HuH-7 (cell line): ENCODE data around the gene DBNDD1.
"Not testable (repeated sequence)": the region's sequence is repeated elsewhere in the genome, so short reads cannot be mapped to it uniquely, and the experiment has no call there.

Experiments used
- DNase-seq: peaks from one replicate; pipeline ENCODE4 v3.0.0; 2011; ENCODE audit warnings: low spot score

DBNDD1 gene

DNA sequence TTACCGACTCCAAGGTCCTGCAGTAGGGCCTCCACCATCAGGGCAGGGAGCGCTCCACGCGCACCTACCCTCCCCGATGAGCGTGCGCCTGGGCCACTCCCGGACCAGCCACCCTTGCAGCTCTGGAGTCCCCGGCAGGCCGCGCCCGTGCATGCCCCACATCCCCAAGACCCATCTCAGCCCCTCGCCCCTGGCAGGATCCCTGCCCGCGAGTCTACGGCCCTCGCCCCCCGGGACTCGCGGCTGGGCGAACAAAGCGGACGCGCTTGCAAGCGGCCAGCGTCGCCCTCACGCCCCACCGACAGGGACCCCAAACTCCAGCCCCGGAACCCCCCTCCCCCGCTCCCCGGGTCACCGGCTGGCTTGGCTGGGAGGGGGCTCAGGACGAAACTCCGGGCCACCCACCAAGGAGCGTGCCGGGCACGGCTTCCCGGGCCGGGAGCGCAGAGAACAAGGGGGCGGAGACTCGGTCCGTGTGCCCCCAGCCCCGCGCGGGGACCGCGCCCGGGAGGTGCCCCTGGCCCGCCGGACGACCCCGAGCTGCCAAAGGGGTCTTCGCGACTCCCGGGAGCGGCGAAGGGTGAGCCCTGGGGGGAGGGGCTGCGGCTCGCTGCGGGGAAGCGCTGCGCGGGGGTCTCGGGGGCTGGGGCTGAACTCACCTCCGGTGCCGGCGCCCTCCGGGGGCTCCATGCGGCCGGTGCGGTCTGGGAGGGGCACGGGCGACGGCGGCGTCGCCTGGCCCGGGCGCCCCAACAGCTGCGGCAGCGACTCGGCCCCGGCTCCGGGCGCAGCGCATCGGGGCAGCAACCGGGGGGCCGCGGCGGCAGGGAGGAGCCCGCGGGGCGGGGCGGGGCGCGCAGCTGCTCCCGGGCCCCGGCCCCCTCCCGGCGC, at the start of gene DBNDD1:
Gene DBNDD1, minus strand, starts transcription at position 805 of the 891 bp plus-strand sequence. Its CDS starts 115 bp downstream, at position 690.
- DNase-seq, result peak; percentile 62

DNA sequence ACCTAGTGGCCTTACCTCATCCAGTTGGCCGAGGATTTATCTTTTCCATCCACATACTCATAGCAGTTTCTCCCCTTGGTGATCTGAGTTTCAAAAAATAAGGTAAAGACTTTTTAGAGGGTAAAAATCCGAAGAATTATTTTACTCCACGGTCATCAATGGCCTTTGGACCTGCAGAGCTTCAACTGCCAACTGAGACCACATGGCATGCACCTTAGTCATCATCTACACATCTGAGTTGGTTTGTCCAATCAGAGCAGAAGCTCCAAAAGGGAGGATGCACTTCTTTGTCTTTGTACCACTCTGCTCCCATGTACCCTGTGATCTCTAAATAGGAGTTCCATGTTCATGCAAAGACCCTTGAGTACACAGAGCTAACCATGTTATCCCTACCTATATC, 42.2 kb upstream of the DBNDD1 start:
- no peak for DNase-seq

DNA sequence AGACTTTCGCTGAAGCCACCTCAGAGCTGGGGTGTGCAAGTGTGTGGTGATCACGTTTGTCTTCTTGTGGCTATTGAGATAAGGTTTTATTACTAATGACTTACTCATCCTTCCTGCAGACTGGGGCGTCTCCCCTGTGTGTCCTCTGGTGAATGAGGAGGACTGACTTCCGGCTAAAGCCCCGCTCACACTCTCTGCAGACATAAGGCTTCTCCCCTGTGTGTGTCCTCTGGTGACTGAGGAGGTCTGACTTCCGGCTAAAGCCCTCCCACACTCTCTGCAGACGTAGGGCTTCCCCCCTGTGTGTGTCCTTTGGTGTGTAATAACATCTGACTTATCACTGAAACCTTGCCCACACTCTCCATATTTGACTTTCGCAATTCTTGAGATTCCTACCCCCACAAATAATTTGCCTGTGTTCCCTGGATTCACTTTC, 38.5 kb upstream of the DBNDD1 start:
- no peak for DNase-seq

DNA sequence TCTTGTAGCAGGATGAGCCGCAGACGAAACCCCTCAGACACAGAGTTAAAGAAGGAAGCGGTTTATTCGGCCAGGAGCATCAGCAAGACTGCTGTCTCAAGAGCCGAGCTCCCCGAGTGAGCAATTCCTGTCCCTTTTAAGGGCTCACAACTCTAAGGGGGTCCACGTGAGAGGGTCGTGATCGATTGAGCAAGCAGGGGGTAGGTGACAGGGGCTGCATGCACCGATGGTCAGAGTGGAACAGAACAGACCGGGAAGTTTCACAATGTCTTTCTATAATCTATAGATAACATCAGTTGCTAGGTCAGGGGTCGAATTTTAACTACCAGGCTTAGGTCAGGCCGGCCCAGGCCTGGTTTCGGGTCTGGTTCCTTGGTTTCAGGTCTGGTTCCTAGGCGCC, 37.3 kb upstream of the DBNDD1 start:
- not testable (repeated sequence) for DNase-seq

- no peak for DNase-seq
Measured at GRCh38 chr16:90055371-90055770, 36.1 kb upstream of the DBNDD1 start.

DNA sequence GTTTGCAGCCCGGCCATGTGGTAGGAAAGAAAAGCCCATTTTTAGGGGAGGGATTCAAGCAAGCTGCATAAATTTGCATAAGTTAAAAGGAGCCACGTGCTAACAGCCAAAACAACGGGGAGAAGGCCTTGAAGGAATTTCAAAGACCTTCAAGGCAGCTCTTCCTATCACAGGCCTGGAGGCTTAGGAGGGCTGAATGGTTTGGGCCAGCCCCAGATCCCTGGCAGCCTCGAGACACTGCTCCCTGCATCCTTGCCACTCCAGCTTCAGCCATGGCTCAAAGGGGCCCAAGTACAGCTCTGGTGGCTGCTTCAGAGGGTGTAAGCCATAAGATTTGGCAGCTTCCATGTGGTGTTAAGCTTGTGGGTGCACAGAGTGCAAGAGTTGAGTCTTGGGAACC, 35.3 kb upstream of the DBNDD1 start:
- DNase-seq, result no peak

GRCh38 chr16:90053902-90054500, 34.7 kb upstream of the DBNDD1 start:
- no peak for DNase-seq

GRCh38 chr16:90050969-90051368, 31.7 kb upstream of the DBNDD1 start:
- DNase-seq, result no peak

GRCh38 chr16:90048737-90049330, 29.6 kb upstream of the DBNDD1 start:
- no peak for DNase-seq

GRCh38 chr16:90048347-90048722, 29.1 kb upstream of the DBNDD1 start:
- DNase-seq, result no peak

DNA sequence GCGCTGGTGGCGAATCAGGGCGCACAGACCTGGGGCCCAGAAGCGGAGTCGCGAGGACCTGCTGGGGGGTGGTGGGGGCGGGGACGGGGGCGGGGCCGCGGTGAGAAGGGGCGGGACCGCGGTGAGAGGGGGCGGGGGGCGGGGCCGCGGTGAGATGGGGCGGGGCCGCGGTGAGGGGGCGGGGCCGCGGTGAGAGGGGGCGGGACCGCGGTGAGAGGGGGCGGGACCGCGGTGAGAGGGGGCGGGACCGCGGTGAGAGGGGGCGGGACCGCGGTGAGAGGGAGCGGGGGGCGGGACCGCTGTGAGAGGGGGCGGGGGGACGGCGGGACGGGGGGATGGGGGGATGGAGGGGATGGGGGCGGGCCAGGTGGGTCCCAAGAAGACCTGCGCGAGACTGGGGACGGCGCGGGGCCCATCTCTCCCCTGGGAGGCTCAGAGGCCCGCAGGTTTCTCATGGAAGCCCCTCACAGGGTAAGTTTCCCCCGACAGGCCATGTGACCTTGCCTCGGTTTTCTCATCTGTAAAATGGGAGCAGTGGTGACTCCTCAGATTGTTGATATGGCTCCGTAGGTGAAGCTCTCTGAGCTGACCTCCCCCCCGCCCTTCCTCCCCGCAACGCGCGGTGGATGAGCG, 28.6 kb upstream of the DBNDD1 start:
- DNase-seq, result no peak

- peak; percentile 70 for DNase-seq
Measured at GRCh38 chr16:90046971-90047713, 27.9 kb upstream of the DBNDD1 start.

DNA sequence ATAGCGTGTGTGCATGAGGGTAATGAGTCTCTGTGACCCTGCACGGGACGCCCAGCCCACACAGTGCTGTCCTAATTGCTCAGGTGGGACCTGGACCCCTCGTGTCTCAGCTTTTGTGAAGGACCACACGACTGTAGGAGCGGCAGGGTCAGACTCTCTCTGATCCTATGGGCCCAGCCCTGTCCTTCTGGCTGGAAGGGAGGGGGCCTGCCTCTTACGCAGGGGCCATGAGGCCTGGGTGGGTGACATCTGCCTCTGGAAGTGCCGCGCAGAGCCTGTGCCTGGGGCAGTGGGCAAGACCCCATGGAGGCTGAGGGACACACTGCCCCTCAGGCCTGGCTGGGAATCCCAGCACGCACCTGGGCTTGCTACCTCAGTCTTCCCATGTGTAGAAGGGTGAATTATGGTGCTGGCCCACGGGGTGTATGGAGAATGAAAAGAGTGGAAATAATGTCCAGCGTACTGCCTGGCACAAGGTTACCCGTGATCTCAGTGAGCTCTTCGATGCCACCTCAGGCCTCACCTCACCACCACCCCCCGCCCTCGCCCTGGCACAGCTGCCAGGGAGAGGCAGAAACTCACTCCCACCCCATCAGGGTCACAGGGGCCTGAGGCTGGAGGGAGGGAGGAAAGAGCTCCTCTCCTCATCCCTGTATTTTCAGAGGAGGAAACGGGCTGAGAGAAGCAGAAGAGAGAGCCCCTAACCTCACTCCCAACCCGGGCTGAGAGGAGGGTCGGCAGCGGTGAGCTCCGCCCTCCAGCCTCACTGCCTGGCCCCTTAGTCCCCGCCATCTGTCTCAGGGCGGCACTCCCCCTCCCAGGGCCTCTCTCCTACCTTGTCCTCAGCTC, 27.1 kb upstream of the DBNDD1 start:
- DNase-seq, result peak; percentile 88

- DNase-seq, result no peak
Measured at GRCh38 chr16:90044111-90044551, 24.9 kb upstream of the DBNDD1 start.

DNA sequence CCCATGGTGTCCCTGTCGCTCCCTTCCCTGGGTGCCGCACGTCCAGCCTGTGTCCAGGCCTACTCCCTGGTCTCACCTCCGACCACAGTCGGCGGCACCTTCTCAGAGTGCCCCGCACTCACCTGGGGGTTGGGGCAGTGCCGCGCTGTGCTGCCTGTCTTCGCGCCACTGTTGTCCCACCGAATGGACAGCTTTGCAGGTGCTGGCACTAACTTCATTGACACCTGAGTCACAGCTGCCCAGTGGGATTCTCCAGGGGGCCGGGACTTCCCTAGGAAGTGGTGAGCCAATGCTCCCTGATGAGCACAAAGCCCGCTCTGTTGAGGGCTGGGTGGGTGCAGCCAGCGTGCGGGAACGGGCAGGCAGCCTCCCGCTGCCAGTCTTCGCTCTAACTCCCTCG, 24.3 kb upstream of the DBNDD1 start:
- DNase-seq, result no peak

DNA sequence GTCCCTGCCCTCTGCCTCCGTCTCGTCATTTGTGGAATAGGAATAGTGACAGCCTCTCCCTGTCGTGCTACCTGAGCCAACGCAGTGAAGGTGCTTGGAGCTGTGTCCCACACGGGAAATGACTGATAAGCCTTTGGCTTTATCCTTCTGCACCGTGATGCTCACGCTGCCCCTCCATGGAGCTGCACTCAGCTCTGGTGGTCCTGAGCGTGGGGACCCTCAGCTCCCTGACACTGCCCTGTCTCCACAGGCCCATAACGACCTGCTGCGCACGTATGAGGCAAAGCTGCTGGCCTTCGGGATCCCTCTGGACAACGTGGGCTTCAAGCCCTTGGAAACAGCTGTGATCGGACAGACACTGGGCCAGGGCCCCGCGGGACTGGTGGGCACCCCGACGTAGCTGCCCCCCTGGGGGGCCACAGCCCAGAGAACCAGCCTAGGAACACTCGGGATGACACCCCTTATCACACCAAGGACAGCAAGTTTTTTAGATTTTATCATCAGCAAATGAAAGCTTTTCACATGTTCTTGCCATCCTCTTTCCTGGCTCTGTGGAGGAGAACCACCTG, 23.8 kb upstream of the DBNDD1 start:
- DNase-seq, result no peak

GRCh38 chr16:90041896-90042473, 22.7 kb upstream of the DBNDD1 start:
- no peak for DNase-seq

- DNase-seq, result no peak
Measured at GRCh38 chr16:90040152-90041023, 21.1 kb upstream of the DBNDD1 start.

DNA sequence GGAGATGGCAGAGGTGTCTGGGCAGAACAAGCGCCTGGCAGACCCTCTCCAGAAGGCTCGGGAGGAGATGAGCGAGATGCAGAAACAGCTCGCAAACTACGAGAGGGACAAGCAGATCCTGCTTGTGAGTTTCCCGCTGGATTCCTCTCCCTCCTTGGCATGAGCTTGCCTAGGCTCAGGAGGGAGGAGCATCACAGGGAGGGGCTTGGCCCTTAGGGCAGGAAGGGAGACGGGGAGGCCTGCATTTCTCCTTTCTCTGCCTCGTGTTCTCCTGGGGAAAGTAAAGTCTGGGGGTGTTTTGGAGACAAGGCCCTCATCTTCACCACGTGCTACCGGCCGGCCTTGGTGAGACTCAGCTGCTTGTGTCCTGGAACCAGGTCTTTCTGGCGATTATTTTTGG, 18.0 kb upstream of the DBNDD1 start:
- DNase-seq, result no peak
